Stimulated activated CD8-positive, alpha-beta memory T cell treated with anti-CD3 and anti-CD28 coated beads, Interleukin-7, amount 100 ng/mL, for 1 hour (primary cell): ENCODE data around the gene ISG20.

ENCODE experiments used
- DNase-seq, 2 donors: peaks; one replicate each; pipeline ENCODE4 v3.0.0-alpha.2; 2020; ENCODE audit warnings: low read depth in 2 of 2

ISG20 gene

GRCh38 chr15:88638626-88639372 lies at the start of gene ISG20:
TSS of gene ISG20 (plus strand) at chr15:88639016. CDS start at chr15:88639367, 351 bp downstream.
- peak; percentile 88 to 90 for DNase-seq

- DNase-seq: no peak
Observed at GRCh38 chr15:88590759-88591158, 48.1 kb upstream of the ISG20 start.

GRCh38 chr15:88591384-88591783 lies 47.4 kb upstream of the ISG20 start:
- DNase-seq: no peak

- DNase-seq: no peak
Observed at GRCh38 chr15:88603885-88604284, 34.9 kb upstream of the ISG20 start.

- no peak for DNase-seq
Observed at GRCh38 chr15:88604381-88605188, 34.2 kb upstream of the ISG20 start.

- DNase-seq: no peak
Observed at GRCh38 chr15:88605189-88606069, 33.4 kb upstream of the ISG20 start.

- no peak for DNase-seq
Observed at GRCh38 chr15:88606070-88606794, 32.6 kb upstream of the ISG20 start.

- DNase-seq: no peak
Observed at GRCh38 chr15:88607951-88608350, 30.9 kb upstream of the ISG20 start.

- DNase-seq: no peak
Observed at GRCh38 chr15:88608607-88609181, 30.1 kb upstream of the ISG20 start.

GRCh38 chr15:88609344-88610090 lies 29.3 kb upstream of the ISG20 start:
- no peak for DNase-seq

- no peak for DNase-seq
Observed at GRCh38 chr15:88610701-88611231, 28.1 kb upstream of the ISG20 start.

GRCh38 chr15:88612186-88612796 lies 26.5 kb upstream of the ISG20 start:
- DNase-seq: no peak

GRCh38 chr15:88613074-88613944 lies 25.5 kb upstream of the ISG20 start:
- DNase-seq: no peak

- no peak for DNase-seq
Observed at GRCh38 chr15:88615303-88616107, 23.3 kb upstream of the ISG20 start.

- no peak for DNase-seq
Observed at GRCh38 chr15:88616240-88616639, 22.6 kb upstream of the ISG20 start.

GRCh38 chr15:88617031-88617722 lies 21.6 kb upstream of the ISG20 start:
- no peak for DNase-seq

GRCh38 chr15:88617790-88618189 lies 21.0 kb upstream of the ISG20 start:
- DNase-seq: no peak
